Uterus (tissue), 2 donors: ENCODE data around the gene INMT.

Experiments
- CTCF ChIP-seq, 4 experiments: fragments of 200-600 bp in 2 of 4; fragments of 450-650 bp in 2 of 4; sonication (generic) in 2 of 4; IDR thresholded peaks; one replicate each; pipeline ENCODE4 v1.5.1; 2016 to 2019; ENCODE audit warnings: antibody characterized with exemption in 4 of 4, mild to moderate bottlenecking in 2 of 4, moderate library complexity in 1 of 4
- POLR2A ChIP-seq, 2 donors: fragments of 450-650 bp; IDR thresholded peaks; one replicate each; pipeline ENCODE4 v1.6.1; 2016; ENCODE audit warnings: antibody characterized with exemption in 2 of 2, mild to moderate bottlenecking in 1 of 2, moderate library complexity in 1 of 2

DNA sequence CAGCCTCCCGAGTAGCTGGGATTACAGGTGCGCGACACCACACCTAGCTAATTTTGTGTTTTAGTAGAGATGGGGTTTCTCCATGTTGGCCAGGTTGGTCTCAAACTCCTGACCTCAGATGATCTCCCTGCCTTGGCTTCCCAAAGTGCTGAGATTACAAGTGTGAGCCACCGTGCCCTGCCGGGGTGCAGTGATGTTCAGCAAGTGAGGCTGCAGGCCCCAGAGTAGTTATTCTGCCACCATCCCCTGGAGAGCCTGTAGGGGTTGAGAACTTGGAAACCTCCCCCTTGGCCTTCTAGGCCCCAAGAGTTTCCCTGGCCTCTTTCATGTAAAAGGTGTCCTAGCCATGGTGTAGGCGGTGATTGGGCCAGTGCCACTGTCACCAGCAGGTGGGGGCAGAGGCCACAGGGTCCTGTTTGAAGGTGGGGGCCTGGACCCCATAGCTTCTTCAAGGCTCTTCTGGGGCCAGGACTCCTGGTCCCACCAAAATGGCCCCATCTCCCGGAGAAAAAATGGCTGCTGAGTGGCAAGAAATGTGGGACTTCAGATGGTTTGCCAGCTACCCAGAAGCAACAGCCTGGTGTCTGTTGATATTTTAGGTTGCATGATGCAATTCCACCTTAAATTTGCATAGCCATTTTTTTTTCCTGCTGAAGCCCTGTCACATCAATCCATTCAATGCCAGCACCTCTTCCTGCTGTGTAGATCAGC lies 25.5 kb upstream of the INMT start:
- TF ChIP-seq POLR2A (IDR thresholded peaks at IDR 0.05) (no peak), CTCF (IDR thresholded peaks at IDR 0.05) (no peak)
